HUES48 (cell line): Measurements from ENCODE around the gene TMC6.
"Not testable (repeated sequence)": the region's sequence is repeated elsewhere in the genome, so short reads cannot be mapped to it uniquely, and the experiment has no call there.

ENCODE experiments used
- H3K27ac ChIP-seq: one replicate; pipeline ENCODE4 v1.7.0; 2013; ENCODE audit warnings: low read depth, low read length, inconsistent platforms
- H3K27me3 ChIP-seq: 2 replicates; pipeline ENCODE4 v1.6.1; 2013; ENCODE audit warnings: mild to moderate bottlenecking, low read length; ENCODE audit not compliant: control insufficient read depth, insufficient read depth
- H3K36me3 ChIP-seq: 2 replicates; pipeline ENCODE4 v1.6.1; 2013; ENCODE audit warnings: low read length; ENCODE audit not compliant: control insufficient read depth, insufficient read depth
- H3K4me1 ChIP-seq: 2 replicates; pipeline ENCODE4 v1.6.1; 2013; ENCODE audit warnings: mild to moderate bottlenecking, low read length; ENCODE audit not compliant: control insufficient read depth, insufficient read depth
- H3K4me3 ChIP-seq: 2 replicates; pipeline ENCODE4 v1.5.1; 2013; ENCODE audit warnings: mild to moderate bottlenecking, low read depth, low read length
- H3K9ac ChIP-seq: 2 replicates; pipeline ENCODE4 v1.6.1; 2013; ENCODE audit warnings: mild to moderate bottlenecking, low read depth, low read length, moderate library complexity
- H3K9me3 ChIP-seq: 2 replicates; pipeline ENCODE4 v1.6.1; 2013; ENCODE audit warnings: low read length; ENCODE audit not compliant: control insufficient read depth, insufficient read depth

TMC6 gene

GRCh38 chr17:78103311-78103710 lies 25.2 kb downstream of the TMC6 start:
- Histone ChIP-seq H3K27me3 (no peaks in the 10 kb centered on the region), H3K4me3 (no peak overlapping the region), H3K9me3 (peaks cover 9% of the 10 kb centered on the region), H3K27ac (no peak overlapping the region), H3K4me1 (no peaks in the 10 kb centered on the region), H3K9ac (no peak overlapping the region), H3K36me3 (peaks cover 54% of the 10 kb centered on the region)

DNA sequence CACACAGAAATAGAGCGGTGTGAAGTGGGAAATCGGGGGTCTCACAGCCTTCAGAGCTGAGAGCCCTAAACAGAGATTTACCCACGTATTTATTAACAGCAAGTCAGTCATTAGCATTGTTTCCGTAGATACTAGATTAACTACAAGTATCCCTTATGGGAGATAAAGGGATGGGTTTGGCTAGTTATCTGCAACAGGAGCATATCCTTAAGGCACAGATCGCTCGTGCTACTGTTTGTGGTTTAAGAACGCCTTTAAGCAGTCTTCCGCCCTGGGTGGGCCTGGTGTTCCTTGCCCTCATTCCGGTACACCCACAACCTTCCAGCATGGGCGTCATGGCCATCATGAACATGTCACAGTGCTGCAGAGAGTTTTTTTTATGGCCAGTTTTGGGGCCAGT lies 27.0 kb downstream of the TMC6 start:
- H3K9ac ChIP-seq, result no peak overlapping the region
- H3K4me3 ChIP-seq, result no peak overlapping the region
- no peak overlapping the region for H3K27ac ChIP-seq
- peaks cover 66% of the 10 kb centered on the region for H3K36me3 ChIP-seq
- H3K27me3 ChIP-seq, result no peaks in the 10 kb centered on the region
- H3K9me3 ChIP-seq, result peaks cover 9% of the 10 kb centered on the region
- no peaks in the 10 kb centered on the region for H3K4me1 ChIP-seq

DNA sequence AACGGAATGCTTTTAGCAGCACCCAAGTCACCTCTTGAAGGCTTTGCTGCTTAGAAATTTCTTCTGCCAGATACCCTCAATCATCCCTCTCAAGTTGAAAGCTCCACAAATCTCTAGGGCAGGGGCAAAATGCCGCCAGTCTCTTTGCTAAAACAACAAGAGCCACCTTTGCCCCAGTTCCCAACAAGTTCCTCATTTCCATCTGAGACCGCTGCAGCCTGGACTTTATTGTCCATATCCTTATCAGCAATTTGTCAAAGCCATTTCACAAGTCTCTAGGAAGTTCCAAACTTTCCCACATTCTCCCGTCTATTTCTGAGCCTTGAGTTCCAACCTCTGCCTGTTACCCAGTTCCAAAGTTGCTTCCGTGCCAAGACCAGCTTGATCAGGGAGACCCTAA lies 27.4 kb downstream of the TMC6 start:
- Histone ChIP-seq H3K9ac (no peak overlapping the region), H3K36me3 (peaks cover 70% of the 10 kb centered on the region), H3K9me3 (peaks cover 9% of the 10 kb centered on the region), H3K4me1 (no peaks in the 10 kb centered on the region), H3K27ac (no peak overlapping the region), H3K4me3 (no peak overlapping the region), H3K27me3 (no peaks in the 10 kb centered on the region)

DNA sequence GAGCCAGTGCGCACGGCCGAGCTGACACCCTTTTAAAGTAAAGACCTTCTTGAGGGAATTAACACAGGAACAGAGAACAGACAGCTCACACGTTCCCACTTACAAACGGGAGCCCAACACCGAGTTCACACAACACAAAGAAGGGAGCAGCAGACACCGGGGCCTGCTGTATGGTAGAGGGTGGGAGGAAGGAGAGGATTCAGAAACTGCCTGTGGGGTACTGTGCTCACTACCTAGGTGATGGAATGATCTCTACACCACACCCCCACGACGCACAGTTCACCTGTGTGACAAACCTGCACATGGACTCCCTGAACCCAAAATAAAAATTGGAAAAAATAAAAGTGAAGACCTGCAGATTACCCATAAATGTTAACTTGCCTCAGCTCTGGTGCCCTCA lies 32.5 kb downstream of the TMC6 start:
- peaks cover 86% of the 10 kb centered on the region for H3K36me3 ChIP-seq

GRCh38 chr17:78095035-78095434 lies 33.5 kb downstream of the TMC6 start:
- Histone ChIP-seq H3K9ac (no peak overlapping the region), H3K27me3 (no peaks in the 10 kb centered on the region), H3K36me3 (peaks cover 91% of the 10 kb centered on the region)

More for the DNA sequence above, 32.5 kb downstream of the TMC6 start:
- Histone ChIP-seq H3K4me1 (no peaks in the 10 kb centered on the region), H3K9ac (no peak overlapping the region), H3K9me3 (peaks cover 6% of the 10 kb centered on the region), H3K4me3 (no peak overlapping the region), H3K27ac (no peak overlapping the region), H3K27me3 (no peaks in the 10 kb centered on the region)

DNA sequence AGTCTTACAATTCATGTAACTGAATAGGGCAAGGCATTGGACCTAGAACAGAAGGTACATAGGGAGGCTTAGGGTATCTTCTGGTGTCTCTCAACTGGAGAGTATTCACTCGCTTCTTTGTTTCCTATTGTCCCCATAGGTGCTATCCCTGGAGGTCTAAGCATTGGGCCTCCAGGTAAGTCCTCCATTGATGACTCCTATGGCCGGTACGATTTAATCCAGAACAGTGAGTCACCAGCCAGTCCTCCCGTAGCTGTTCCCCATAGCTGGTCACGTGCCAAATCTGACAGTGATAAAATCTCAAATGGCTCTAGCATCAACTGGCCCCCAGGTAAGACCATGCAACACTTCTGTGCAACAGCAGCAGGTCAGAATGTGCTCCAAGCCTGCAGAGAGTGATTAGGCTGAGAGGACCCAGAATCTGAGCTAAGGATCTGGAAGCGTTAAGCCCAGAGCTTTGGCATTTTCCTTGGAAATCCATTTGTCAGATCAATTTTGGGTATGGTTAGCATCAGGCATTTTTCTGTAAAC lies 35.7 kb downstream of the TMC6 start:
- Histone ChIP-seq H3K27me3 (no peaks in the 10 kb centered on the region), H3K4me1 (no peaks in the 10 kb centered on the region), H3K4me3 (no peak overlapping the region), H3K9me3 (no peaks in the 10 kb centered on the region), H3K9ac (no peak overlapping the region), H3K27ac (no peak overlapping the region), H3K36me3 (peaks cover 87% of the 10 kb centered on the region)

More at GRCh38 chr17:78095035-78095434, 33.5 kb downstream of the TMC6 start:
- H3K9me3 ChIP-seq, result no peaks in the 10 kb centered on the region; the same call in 1 of the 2 replicates
- no peaks in the 10 kb centered on the region for H3K4me1 ChIP-seq
- no peak overlapping the region for H3K4me3 ChIP-seq
- H3K27ac ChIP-seq, result no peak overlapping the region

DNA sequence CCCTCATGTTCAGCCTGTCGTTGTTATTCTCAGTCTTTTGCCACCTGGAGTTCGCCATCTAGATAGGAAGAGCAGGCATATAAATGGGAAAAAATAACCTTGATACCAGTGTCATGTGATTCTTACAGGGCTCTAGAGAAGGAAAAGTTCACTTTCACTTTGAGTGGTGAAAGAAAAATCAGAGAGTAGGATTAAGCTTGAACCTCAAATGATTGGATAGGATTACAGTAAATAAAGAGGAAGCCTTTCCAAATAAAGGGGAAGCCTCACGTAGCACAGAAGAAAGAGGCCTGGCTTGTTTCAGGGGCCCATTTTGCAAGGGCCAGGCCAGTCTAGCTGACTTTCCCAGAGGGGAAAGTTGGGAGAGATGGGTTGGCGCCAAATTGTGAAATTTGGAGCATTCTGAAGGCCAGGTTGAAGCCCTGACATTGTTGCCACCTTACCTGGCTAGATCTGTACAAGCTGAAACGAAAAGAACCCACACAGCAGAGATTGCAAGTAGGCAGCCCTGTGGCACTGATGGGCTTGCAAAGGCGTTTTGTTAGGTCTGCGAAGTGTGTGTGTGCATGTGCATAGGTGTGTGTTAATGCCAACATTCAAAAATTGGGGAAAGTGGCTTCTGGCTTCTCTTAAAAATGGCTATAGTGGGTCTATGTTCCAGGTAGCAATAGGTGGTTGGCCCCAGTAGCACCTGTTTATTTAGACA lies 38.8 kb downstream of the TMC6 start:
- no peaks in the 10 kb centered on the region for H3K4me1 ChIP-seq
- H3K27ac ChIP-seq, result no peak overlapping the region
- no peaks in the 10 kb centered on the region for H3K9me3 ChIP-seq
- no peaks in the 10 kb centered on the region for H3K27me3 ChIP-seq
- H3K36me3 ChIP-seq, result peaks cover 80% of the 10 kb centered on the region
- no peak overlapping the region for H3K4me3 ChIP-seq
- no peak overlapping the region for H3K9ac ChIP-seq

- no peaks in the 10 kb centered on the region for H3K4me1 ChIP-seq
- H3K27ac ChIP-seq, result no peak overlapping the region
- H3K9ac ChIP-seq, result no peak overlapping the region
- H3K4me3 ChIP-seq, result no peak overlapping the region
- peaks cover 74% of the 10 kb centered on the region for H3K36me3 ChIP-seq
- no peaks in the 10 kb centered on the region for H3K27me3 ChIP-seq
- no peaks in the 10 kb centered on the region for H3K9me3 ChIP-seq
Observed at GRCh38 chr17:78088529-78088928, 40.0 kb downstream of the TMC6 start.

DNA sequence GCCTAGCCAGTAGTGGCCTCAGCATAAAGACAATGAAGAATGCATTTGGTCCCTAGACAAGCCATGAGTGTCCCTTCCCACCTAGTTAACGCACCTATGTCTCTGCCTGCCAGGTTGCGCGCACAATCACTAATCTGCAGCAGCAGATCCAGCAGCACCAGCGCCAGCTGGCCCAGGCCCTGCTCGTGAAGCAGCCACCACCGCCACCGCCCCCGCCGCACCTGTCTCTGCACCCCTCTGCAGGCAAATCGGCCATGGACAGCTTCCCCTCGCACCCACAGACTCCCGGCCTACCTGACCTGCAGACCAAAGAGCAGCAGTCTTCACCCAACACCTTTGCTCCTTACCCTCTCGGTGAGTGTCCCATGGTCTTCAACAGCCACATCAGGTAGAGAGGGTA lies 41.8 kb downstream of the TMC6 start:
- Histone ChIP-seq H3K36me3 (peaks cover 64% of the 10 kb centered on the region), H3K4me3 (no peak overlapping the region), H3K4me1 (no peaks in the 10 kb centered on the region), H3K27me3 (no peaks in the 10 kb centered on the region), H3K9me3 (no peaks in the 10 kb centered on the region), H3K9ac (no peak overlapping the region), H3K27ac (no peak overlapping the region)

- peaks cover 66% of the 10 kb centered on the region for H3K36me3 ChIP-seq
- no peaks in the 10 kb centered on the region for H3K9me3 ChIP-seq
- no peak overlapping the region for H3K4me3 ChIP-seq
- H3K27me3 ChIP-seq, result no peaks in the 10 kb centered on the region
- H3K27ac ChIP-seq, result no peak overlapping the region
- no peaks in the 10 kb centered on the region for H3K4me1 ChIP-seq
- no peak overlapping the region for H3K9ac ChIP-seq
Observed at GRCh38 chr17:78082988-78083387, 45.6 kb downstream of the TMC6 start.

DNA sequence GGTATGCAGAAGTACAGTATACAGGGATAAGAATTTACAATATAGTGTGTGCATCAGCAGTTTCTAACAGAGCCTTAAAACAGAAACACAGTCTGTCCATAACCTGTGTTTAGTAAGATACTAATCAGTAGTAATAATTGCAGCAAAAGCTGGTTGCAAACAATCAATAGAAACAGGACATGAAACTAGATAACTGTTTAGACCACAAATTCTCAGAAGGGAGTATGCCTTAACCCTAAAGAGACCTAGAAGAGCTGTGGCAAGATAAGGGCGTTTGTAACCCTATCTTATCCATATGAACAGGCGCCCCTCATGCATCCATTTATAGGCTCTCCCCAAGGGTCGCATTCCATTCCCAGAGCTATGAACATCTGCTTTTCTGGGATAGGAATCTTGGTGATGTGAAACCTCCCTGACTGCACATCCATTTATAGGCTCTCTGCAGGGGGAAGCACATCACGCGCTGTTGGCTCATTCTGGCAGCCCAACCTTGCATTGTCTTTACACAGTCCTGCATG lies 46.1 kb downstream of the TMC6 start:
- not testable (repeated sequence) for H3K27me3 ChIP-seq, H3K27ac ChIP-seq, H3K9ac ChIP-seq, H3K4me1 ChIP-seq, H3K9me3 ChIP-seq, H3K4me3 ChIP-seq
- peaks cover 66% of the 10 kb centered on the region for H3K36me3 ChIP-seq
